Neutrophil (primary cell): ENCODE measurements around the gene UEVLD.

Experiments used
- H3K27ac ChIP-seq: fragments of 200-600 bp; sonication (generic); 2 replicates; pipeline ENCODE4 v1.5.1; 2016; ENCODE audit warnings: mild to moderate bottlenecking, moderate library complexity
- H3K27me3 ChIP-seq: fragments of 200-600 bp; sonication (generic); 2 replicates; pipeline ENCODE4 v1.6.0; 2016; ENCODE audit warnings: mild to moderate bottlenecking
- H3K36me3 ChIP-seq: fragments of 200-600 bp; sonication (generic); 2 replicates; pipeline ENCODE4 v1.5.1; 2017
- H3K4me1 ChIP-seq, 2 experiments: fragments of 200-600 bp in 1 of 2; sonication (generic) in 1 of 2; 1 replicate in 1 of 2; 2 replicates in 1 of 2; pipeline versions ENCODE4 v1.5.1 to v1.6.1; 2013 to 2016; ENCODE audit warnings: low read depth in 1 of 2, low read length in 1 of 2, mild to moderate bottlenecking in 1 of 2, moderate library complexity in 1 of 2; ENCODE audit not compliant: control insufficient read depth in 1 of 2, insufficient read depth in 1 of 2
- H3K4me3 ChIP-seq, 2 experiments: fragments of 200-600 bp in 1 of 2; sonication (generic) in 1 of 2; 1 replicate in 1 of 2; 2 replicates in 1 of 2; pipeline ENCODE4 v1.5.1; 2013 to 2016; ENCODE audit warnings: low read depth in 1 of 2, low read length in 1 of 2, mild to moderate bottlenecking in 1 of 2, moderate library complexity in 1 of 2
- H3K9me3 ChIP-seq: fragments of 200-600 bp; sonication (generic); 2 replicates; pipeline ENCODE4 v1.5.1; 2016
- CTCF ChIP-seq: fragments of 200-600 bp; sonication (generic); IDR thresholded peaks from 2 replicates; pipeline ENCODE4 v1.5.1; 2016; ENCODE audit warnings: antibody characterized with exemption

UEVLD gene

GRCh38 chr11:18614667-18615066 is 26.1 kb upstream of the UEVLD start:
- Histone ChIP-seq H3K36me3 (peaks cover 65% of the 10 kb centered on the region), H3K4me3 (no peak overlapping the region), H3K4me1 (peaks cover 0 to 11% of the 10 kb centered on the region in 2 experiments), H3K27ac (no peak overlapping the region), H3K27me3 (no peaks in the 10 kb centered on the region), H3K9me3 (no peaks in the 10 kb centered on the region)
- TF ChIP-seq CTCF: no peak

- no peak for TF ChIP-seq CTCF
- H3K27ac ChIP-seq: no peak overlapping the region
- peaks cover 0 to 6% of the 10 kb centered on the region in 2 experiments for H3K4me1 ChIP-seq
- no peaks in the 10 kb centered on the region for H3K9me3 ChIP-seq
- no peak overlapping the region for H3K4me3 ChIP-seq
- peaks cover 88% of the 10 kb centered on the region for H3K36me3 ChIP-seq
- H3K27me3 ChIP-seq: no peaks in the 10 kb centered on the region
Measured at GRCh38 chr11:18612394-18612793, 23.9 kb upstream of the UEVLD start.

- H3K27me3 ChIP-seq: no peaks in the 10 kb centered on the region
- no peaks in the 10 kb centered on the region for H3K9me3 ChIP-seq
- peaks cover 0 to 5% of the 10 kb centered on the region in 2 experiments for H3K4me1 ChIP-seq
- no peak overlapping the region for H3K4me3 ChIP-seq
- peaks cover 95% of the 10 kb centered on the region for H3K36me3 ChIP-seq
- no peak overlapping the region for H3K27ac ChIP-seq
- TF ChIP-seq CTCF: no peak
Measured at GRCh38 chr11:18611196-18611595, 22.7 kb upstream of the UEVLD start.

- H3K27ac ChIP-seq: no peak overlapping the region
- H3K27me3 ChIP-seq: no peaks in the 10 kb centered on the region
- no peak overlapping the region for H3K4me3 ChIP-seq
- peaks cover 73% of the 10 kb centered on the region for H3K36me3 ChIP-seq
- no peak for TF ChIP-seq CTCF
- no peaks in the 10 kb centered on the region for H3K4me1 ChIP-seq
- H3K9me3 ChIP-seq: no peaks in the 10 kb centered on the region
Measured at GRCh38 chr11:18608376-18608775, 19.8 kb upstream of the UEVLD start.

- Histone ChIP-seq H3K4me1 (no peaks in the 10 kb centered on the region), H3K4me3 (no peak overlapping the region), H3K27ac (no peak overlapping the region), H3K9me3 (no peaks in the 10 kb centered on the region), H3K36me3 (peaks cover 4% of the 10 kb centered on the region), H3K27me3 (no peaks in the 10 kb centered on the region)
- no peak for TF ChIP-seq CTCF
Measured at GRCh38 chr11:18600915-18601569, 12.5 kb upstream of the UEVLD start.
